ENCODE measurements around the gene COPG2. TPM values are rescaled to one million over a fixed set of nuclear protein-coding genes. Genes with fewer than 3 reads are reported as not detected.
"Not testable (repeated sequence)": the region's sequence is repeated elsewhere in the genome, so short reads cannot be mapped to it uniquely, and the experiment has no call there.

The COPG2 gene
- total RNA-seq, 1 experiment from 2014 or later: 50.9 TPM

DNA sequence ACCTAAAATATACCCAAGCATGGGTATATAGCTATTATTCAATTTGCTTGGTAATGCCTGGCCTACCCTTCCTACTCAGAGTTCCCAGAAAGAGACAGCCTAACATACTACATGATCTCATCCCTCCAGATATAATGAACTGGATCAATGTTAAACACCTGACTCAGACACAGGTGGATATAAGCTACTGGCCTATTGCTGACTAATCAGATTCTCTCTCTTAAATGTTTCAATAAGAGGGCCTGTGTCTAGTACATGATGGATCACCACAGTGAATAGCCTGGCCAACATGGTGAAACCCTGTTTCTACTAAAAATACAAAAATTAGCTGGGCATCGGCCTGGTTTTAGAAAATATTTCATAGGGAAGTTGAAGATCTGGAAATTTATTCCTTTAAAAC lies 54.1 kb downstream of the COPG2 start:
- Mint-ChIP-seq H3K36me3 (peaks cover 65% of the 10 kb centered on the region), H3K27ac (no peak overlapping the region), H3K9me3 (peaks cover 14% of the 10 kb centered on the region), H3K4me1 (no peaks in the 10 kb centered on the region), H3K27me3 (ENCODE audit: low read depth) (no peaks in the 10 kb centered on the region), H3K4me3 (no peak overlapping the region)
- CTCF ChIA-PET: no interaction called here
- POLR2A ChIA-PET: no interaction called here
- ATAC-seq (no peak), DNase-seq (ENCODE audit: low spot score) (no peak)
- TF ChIP-seq ZBTB21 (CRISPR knock-in tag; IDR thresholded peaks at IDR 0.05; ENCODE audit: borderline replicate concordance) (no peak), JAZF1 (CRISPR knock-in tag; IDR thresholded peaks at IDR 0.05) (no peak)

DNA sequence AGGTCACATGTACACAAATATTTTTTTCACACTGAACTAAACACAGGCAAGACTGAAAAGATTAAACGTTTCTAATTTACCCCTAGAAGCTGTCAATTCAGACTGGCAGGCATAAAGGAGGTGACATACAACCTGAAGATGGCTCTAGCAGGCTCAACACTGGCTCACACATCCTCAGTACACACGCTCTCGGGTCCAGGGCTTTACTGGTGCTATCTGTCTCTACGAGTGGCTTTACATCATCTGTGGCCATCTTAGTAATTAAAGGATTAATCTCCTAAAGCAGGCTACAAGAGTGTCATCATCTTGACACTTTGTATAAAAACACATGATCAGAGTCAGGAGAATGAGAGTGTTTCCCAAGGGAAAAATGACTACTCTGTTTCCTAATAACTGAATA lies 57.3 kb downstream of the COPG2 start:
- POLR2A ChIA-PET: no interaction called here

DNA sequence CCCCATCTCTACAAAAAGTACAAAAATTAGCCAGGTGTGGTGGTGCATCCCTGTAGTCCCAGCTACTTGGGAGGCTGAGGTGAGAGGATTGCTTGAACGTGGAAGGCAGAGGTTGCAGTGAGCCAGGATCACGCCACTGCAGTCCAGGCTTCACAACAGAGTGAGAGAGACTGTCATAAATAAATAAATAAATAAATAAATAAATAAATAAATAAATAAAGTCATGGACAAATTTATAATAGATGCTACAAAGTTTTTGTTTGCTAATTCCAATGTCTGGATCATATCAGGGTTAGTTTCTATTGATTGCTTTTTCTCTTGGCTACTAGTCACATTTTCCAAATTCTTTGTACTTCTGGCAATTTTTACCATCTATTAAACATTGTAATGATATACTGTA lies 61.5 kb downstream of the COPG2 start:
- DNase-seq (ENCODE audit: low spot score); POLR2A ChIA-PET; H3K27me3 Mint-ChIP-seq (ENCODE audit: low read depth); H3K9me3 Mint-ChIP-seq; ATAC-seq; H3K27ac Mint-ChIP-seq; H3K4me3 Mint-ChIP-seq; H3K4me1 Mint-ChIP-seq; CTCF ChIA-PET: not testable (repeated sequence)
- H3K36me3 Mint-ChIP-seq: peaks cover 58% of the 10 kb centered on the region

More for the DNA sequence above, 57.3 kb downstream of the COPG2 start:
- Mint-ChIP-seq H3K4me1 (no peaks in the 10 kb centered on the region), H3K4me3 (no peak overlapping the region), H3K36me3 (peaks cover 86% of the 10 kb centered on the region), H3K27me3 (ENCODE audit: low read depth) (no peaks in the 10 kb centered on the region), H3K9me3 (peaks cover 9% of the 10 kb centered on the region), H3K27ac (no peak overlapping the region)
- TF ChIP-seq, protein P1, sequence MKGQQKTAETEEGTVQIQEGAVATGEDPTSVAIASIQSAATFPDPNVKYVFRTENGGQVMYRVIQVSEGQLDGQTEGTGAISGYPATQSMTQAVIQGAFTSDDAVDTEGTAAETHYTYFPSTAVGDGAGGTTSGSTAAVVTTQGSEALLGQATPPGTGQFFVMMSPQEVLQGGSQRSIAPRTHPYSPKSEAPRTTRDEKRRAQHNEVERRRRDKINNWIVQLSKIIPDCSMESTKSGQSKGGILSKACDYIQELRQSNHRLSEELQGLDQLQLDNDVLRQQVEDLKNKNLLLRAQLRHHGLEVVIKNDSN (CRISPR knock-in tag; IDR thresholded peaks at IDR 0.05): no peak
- TF ChIP-seq RORB (CRISPR knock-in tag; IDR thresholded peaks at IDR 0.05) (no peak), TCF7 (CRISPR knock-in tag; IDR thresholded peaks at IDR 0.05; ENCODE audit: low read depth) (no peak), NFATC4 (CRISPR knock-in tag; IDR thresholded peaks at IDR 0.05) (no peak), ZNF317 (CRISPR knock-in tag; IDR thresholded peaks at IDR 0.05; ENCODE audit: borderline replicate concordance, low read depth) (no peak), ESRRA (CRISPR knock-in tag; IDR thresholded peaks at IDR 0.05; ENCODE audit: borderline replicate concordance) (no peak)
- TF ChIP-seq, protein P2, sequence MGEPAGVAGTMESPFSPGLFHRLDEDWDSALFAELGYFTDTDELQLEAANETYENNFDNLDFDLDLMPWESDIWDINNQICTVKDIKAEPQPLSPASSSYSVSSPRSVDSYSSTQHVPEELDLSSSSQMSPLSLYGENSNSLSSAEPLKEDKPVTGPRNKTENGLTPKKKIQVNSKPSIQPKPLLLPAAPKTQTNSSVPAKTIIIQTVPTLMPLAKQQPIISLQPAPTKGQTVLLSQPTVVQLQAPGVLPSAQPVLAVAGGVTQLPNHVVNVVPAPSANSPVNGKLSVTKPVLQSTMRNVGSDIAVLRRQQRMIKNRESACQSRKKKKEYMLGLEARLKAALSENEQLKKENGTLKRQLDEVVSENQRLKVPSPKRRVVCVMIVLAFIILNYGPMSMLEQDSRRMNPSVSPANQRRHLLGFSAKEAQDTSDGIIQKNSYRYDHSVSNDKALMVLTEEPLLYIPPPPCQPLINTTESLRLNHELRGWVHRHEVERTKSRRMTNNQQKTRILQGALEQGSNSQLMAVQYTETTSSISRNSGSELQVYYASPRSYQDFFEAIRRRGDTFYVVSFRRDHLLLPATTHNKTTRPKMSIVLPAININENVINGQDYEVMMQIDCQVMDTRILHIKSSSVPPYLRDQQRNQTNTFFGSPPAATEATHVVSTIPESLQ (CRISPR knock-in tag; IDR thresholded peaks at IDR 0.05): no peak
- TF ChIP-seq, protein P3, sequence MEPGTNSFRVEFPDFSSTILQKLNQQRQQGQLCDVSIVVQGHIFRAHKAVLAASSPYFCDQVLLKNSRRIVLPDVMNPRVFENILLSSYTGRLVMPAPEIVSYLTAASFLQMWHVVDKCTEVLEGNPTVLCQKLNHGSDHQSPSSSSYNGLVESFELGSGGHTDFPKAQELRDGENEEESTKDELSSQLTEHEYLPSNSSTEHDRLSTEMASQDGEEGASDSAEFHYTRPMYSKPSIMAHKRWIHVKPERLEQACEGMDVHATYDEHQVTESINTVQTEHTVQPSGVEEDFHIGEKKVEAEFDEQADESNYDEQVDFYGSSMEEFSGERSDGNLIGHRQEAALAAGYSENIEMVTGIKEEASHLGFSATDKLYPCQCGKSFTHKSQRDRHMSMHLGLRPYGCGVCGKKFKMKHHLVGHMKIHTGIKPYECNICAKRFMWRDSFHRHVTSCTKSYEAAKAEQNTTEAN (CRISPR knock-in tag; IDR thresholded peaks at IDR 0.05): no peak
- no peak for ATAC-seq
- CTCF ChIA-PET: no interaction called here
- no peak for DNase-seq (ENCODE audit: low spot score)

DNA sequence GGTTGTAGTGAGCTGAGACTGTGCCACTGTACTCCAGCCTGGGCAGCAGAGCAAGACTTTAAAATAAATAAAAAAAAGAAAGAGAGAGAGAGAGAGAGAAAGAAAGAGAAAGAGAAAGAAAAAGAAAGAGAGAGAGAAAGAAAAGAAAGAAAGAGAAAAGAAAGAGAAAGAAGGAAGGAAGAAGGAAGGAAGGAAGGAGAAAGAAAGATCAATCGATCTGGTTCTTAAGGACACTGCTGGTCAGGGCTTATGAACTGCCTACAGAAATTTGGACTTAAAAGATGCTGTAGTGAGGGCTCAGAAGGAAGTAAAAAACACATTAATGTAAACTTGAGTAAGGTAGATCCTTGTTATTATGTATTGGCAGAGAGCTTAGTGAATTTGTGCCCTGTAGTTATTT lies 62.4 kb downstream of the COPG2 start:
- POLR2A ChIA-PET: no interaction called here
- DNase-seq (ENCODE audit: low spot score) (no peak), ATAC-seq (no peak)
- Mint-ChIP-seq H3K4me1 (no peaks in the 10 kb centered on the region), H3K4me3 (no peak overlapping the region), H3K27me3 (ENCODE audit: low read depth) (no peaks in the 10 kb centered on the region), H3K9me3 (no peaks in the 10 kb centered on the region), H3K27ac (no peak overlapping the region), H3K36me3 (peaks cover 53% of the 10 kb centered on the region)
- CTCF ChIA-PET: no interaction called here
- TF ChIP-seq ZNF416 (CRISPR knock-in tag; IDR thresholded peaks at IDR 0.05) (no peak), ZNF317 (CRISPR knock-in tag; IDR thresholded peaks at IDR 0.05; ENCODE audit: borderline replicate concordance, low read depth) (no peak), ATF1 (CRISPR knock-in tag; IDR thresholded peaks at IDR 0.05) (no peak), FOXP1 (CRISPR knock-in tag; IDR thresholded peaks at IDR 0.05; ENCODE audit: borderline replicate concordance) (no peak), GTF2I (CRISPR knock-in tag; conservative IDR thresholded peaks at IDR 0.05) (no peak), TP53 (CRISPR knock-in tag; IDR thresholded peaks at IDR 0.05) (no peak), FOXK1 (CRISPR knock-in tag; IDR thresholded peaks at IDR 0.05) (no peak), TEAD1 (CRISPR knock-in tag; IDR thresholded peaks at IDR 0.05) (no peak), NR1H2 (CRISPR knock-in tag; IDR thresholded peaks at IDR 0.05) (no peak)
- TF ChIP-seq, protein P4, sequence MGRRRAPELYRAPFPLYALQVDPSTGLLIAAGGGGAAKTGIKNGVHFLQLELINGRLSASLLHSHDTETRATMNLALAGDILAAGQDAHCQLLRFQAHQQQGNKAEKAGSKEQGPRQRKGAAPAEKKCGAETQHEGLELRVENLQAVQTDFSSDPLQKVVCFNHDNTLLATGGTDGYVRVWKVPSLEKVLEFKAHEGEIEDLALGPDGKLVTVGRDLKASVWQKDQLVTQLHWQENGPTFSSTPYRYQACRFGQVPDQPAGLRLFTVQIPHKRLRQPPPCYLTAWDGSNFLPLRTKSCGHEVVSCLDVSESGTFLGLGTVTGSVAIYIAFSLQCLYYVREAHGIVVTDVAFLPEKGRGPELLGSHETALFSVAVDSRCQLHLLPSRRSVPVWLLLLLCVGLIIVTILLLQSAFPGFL (CRISPR knock-in tag; IDR thresholded peaks at IDR 0.05; ENCODE audit: borderline replicate concordance): no peak
- TF ChIP-seq, protein P5, sequence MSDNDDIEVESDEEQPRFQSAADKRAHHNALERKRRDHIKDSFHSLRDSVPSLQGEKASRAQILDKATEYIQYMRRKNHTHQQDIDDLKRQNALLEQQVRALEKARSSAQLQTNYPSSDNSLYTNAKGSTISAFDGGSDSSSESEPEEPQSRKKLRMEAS (CRISPR knock-in tag; IDR thresholded peaks at IDR 0.05): no peak
- TF ChIP-seq, protein P6, sequence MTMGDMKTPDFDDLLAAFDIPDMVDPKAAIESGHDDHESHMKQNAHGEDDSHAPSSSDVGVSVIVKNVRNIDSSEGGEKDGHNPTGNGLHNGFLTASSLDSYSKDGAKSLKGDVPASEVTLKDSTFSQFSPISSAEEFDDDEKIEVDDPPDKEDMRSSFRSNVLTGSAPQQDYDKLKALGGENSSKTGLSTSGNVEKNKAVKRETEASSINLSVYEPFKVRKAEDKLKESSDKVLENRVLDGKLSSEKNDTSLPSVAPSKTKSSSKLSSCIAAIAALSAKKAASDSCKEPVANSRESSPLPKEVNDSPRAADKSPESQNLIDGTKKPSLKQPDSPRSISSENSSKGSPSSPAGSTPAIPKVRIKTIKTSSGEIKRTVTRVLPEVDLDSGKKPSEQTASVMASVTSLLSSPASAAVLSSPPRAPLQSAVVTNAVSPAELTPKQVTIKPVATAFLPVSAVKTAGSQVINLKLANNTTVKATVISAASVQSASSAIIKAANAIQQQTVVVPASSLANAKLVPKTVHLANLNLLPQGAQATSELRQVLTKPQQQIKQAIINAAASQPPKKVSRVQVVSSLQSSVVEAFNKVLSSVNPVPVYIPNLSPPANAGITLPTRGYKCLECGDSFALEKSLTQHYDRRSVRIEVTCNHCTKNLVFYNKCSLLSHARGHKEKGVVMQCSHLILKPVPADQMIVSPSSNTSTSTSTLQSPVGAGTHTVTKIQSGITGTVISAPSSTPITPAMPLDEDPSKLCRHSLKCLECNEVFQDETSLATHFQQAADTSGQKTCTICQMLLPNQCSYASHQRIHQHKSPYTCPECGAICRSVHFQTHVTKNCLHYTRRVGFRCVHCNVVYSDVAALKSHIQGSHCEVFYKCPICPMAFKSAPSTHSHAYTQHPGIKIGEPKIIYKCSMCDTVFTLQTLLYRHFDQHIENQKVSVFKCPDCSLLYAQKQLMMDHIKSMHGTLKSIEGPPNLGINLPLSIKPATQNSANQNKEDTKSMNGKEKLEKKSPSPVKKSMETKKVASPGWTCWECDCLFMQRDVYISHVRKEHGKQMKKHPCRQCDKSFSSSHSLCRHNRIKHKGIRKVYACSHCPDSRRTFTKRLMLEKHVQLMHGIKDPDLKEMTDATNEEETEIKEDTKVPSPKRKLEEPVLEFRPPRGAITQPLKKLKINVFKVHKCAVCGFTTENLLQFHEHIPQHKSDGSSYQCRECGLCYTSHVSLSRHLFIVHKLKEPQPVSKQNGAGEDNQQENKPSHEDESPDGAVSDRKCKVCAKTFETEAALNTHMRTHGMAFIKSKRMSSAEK (CRISPR knock-in tag; IDR thresholded peaks at IDR 0.05; ENCODE audit: borderline replicate concordance): no peak
